ENCODE results near the gene FBXO30.

FBXO30 gene

DNA sequence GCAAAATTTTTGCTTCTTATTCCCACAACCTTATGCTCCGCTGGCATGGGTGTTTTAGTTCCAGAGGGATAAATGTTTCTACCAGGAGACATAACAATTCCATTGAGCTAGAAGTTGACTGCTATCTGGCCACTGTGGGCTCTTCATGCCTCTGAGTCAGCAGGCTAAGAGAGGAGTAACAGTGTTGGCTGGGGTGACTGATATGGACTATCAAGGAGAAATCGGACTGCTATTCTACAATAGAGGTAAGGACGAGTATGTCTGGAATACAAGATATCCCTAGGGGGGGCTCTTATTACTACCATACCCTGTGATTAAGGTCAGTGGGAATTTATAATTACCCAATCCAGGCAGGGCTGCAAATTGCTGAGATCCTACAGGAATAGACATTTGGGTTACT, 26.9 kb downstream of the FBXO30 start:
- no peaks in the 10 kb centered on the region for H3K4me1 ChIP-seq (ENCODE audit: control insufficient read depth, insufficient read depth, low read length)
- ChIA-PET CTCF (interaction anchor here (1.1 kb wide), 1 partner anchor 12 kb away, joined by 3 read pairs; no protein-coding TSS in a partner anchor), POLR2A (interaction anchor here (0.5 kb wide), 1 partner anchor 1072 kb away, joined by 5 read pairs; no protein-coding TSS in a partner anchor)
- H3K4me3 ChIP-seq (ENCODE audit: low read depth, low read length): no peak overlapping the region
- H3K9me3 ChIP-seq (ENCODE audit: control insufficient read depth, insufficient read depth, low read depth, low read length): no peaks in the 10 kb centered on the region
- no peak overlapping the region for H3K27ac ChIP-seq (ENCODE audit: extremely low read depth, low read depth, low read length)
- TF ChIP-seq KLF9 (tag by site-specific recombination; IDR thresholded peaks at IDR 0.05; ENCODE audit: low read depth) (no peak), ZNF214 (tag by site-specific recombination; IDR thresholded peaks at IDR 0.05; ENCODE audit: borderline replicate concordance) (no peak), IKZF3 (tag by site-specific recombination; IDR thresholded peaks at IDR 0.05) (no peak), HIC1 (tag by site-specific recombination; IDR thresholded peaks at IDR 0.05) (no peak), ZNF488 (tag by site-specific recombination; IDR thresholded peaks at IDR 0.05) (no peak), ZSCAN23 (tag by site-specific recombination; IDR thresholded peaks at IDR 0.05) (no peak), GLIS2 (tag by site-specific recombination; IDR thresholded peaks at IDR 0.05) (no peak), ZSCAN30 (tag by site-specific recombination; IDR thresholded peaks at IDR 0.05) (no peak), ZNF266 (tag by site-specific recombination; IDR thresholded peaks at IDR 0.05; ENCODE audit: low read depth) (no peak), PRDM10 (tag by site-specific recombination; IDR thresholded peaks at IDR 0.05) (no peak), KLF16 (tag by site-specific recombination; IDR thresholded peaks at IDR 0.05) (no peak), EGR2 (tag by site-specific recombination; IDR thresholded peaks at IDR 0.05; ENCODE audit: low read depth) (no peak), ZNF514 (tag by site-specific recombination; IDR thresholded peaks at IDR 0.05) (no peak)
- TF ChIP-seq, protein P1, sequence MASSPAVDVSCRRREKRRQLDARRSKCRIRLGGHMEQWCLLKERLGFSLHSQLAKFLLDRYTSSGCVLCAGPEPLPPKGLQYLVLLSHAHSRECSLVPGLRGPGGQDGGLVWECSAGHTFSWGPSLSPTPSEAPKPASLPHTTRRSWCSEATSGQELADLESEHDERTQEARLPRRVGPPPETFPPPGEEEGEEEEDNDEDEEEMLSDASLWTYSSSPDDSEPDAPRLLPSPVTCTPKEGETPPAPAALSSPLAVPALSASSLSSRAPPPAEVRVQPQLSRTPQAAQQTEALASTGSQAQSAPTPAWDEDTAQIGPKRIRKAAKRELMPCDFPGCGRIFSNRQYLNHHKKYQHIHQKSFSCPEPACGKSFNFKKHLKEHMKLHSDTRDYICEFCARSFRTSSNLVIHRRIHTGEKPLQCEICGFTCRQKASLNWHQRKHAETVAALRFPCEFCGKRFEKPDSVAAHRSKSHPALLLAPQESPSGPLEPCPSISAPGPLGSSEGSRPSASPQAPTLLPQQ (tag by site-specific recombination; IDR thresholded peaks at IDR 0.05): no peak
- TF ChIP-seq, protein P2, sequence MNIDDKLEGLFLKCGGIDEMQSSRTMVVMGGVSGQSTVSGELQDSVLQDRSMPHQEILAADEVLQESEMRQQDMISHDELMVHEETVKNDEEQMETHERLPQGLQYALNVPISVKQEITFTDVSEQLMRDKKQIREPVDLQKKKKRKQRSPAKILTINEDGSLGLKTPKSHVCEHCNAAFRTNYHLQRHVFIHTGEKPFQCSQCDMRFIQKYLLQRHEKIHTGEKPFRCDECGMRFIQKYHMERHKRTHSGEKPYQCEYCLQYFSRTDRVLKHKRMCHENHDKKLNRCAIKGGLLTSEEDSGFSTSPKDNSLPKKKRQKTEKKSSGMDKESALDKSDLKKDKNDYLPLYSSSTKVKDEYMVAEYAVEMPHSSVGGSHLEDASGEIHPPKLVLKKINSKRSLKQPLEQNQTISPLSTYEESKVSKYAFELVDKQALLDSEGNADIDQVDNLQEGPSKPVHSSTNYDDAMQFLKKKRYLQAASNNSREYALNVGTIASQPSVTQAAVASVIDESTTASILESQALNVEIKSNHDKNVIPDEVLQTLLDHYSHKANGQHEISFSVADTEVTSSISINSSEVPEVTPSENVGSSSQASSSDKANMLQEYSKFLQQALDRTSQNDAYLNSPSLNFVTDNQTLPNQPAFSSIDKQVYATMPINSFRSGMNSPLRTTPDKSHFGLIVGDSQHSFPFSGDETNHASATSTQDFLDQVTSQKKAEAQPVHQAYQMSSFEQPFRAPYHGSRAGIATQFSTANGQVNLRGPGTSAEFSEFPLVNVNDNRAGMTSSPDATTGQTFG (tag by site-specific recombination; IDR thresholded peaks at IDR 0.05; ENCODE audit: borderline replicate concordance): no peak
- TF ChIP-seq, protein P3, sequence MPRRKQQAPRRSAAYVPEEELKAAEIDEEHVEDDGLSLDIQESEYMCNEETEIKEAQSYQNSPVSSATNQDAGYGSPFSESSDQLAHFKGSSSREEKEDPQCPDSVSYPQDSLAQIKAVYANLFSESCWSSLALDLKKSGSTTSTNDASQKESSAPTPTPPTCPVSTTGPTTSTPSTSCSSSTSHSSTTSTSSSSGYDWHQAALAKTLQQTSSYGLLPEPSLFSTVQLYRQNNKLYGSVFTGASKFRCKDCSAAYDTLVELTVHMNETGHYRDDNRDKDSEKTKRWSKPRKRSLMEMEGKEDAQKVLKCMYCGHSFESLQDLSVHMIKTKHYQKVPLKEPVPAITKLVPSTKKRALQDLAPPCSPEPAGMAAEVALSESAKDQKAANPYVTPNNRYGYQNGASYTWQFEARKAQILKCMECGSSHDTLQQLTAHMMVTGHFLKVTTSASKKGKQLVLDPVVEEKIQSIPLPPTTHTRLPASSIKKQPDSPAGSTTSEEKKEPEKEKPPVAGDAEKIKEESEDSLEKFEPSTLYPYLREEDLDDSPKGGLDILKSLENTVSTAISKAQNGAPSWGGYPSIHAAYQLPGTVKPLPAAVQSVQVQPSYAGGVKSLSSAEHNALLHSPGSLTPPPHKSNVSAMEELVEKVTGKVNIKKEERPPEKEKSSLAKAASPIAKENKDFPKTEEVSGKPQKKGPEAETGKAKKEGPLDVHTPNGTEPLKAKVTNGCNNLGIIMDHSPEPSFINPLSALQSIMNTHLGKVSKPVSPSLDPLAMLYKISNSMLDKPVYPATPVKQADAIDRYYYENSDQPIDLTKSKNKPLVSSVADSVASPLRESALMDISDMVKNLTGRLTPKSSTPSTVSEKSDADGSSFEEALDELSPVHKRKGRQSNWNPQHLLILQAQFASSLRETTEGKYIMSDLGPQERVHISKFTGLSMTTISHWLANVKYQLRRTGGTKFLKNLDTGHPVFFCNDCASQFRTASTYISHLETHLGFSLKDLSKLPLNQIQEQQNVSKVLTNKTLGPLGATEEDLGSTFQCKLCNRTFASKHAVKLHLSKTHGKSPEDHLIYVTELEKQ (tag by site-specific recombination; IDR thresholded peaks at IDR 0.05; ENCODE audit: borderline replicate concordance): no peak
- peaks cover 0 to 19% of the 10 kb centered on the region in 2 experiments; a peak in 1 of 3 replicates for H3K36me3 ChIP-seq (ENCODE audit: control insufficient read depth in 2 of 2, insufficient read depth in 1 of 2, low read length in 2 of 2)

All from HEK293 (cell line).